GM23338 (cell line): Measurements from ENCODE around the gene AHCYL1.

Experiments
- CTCF ChIP-seq, 2 experiments: fragments of 200-600 bp in 1 of 2; sonication (generic) in 1 of 2; conservative IDR thresholded peaks; 2 replicates each; pipeline versions ENCODE4 v1.5.1 to v1.6.1; 2016 to 2017; ENCODE audit warnings: antibody characterized with exemption in 2 of 2, low read depth in 2 of 2, mild to moderate bottlenecking in 2 of 2, moderate library complexity in 1 of 2
- EZH2 ChIP-seq: fragments of 200-600 bp; sonication (generic); IDR thresholded peaks from one replicate; pipeline ENCODE4 v1.8.0; 2017; ENCODE audit warnings: antibody characterized with exemption, mild to moderate bottlenecking, low read depth; ENCODE audit not compliant: unreplicated experiment
- JUNB ChIP-seq: IDR thresholded peaks from one replicate; pipeline ENCODE4 v1.6.1; 2016; ENCODE audit warnings: antibody characterized with exemption; ENCODE audit not compliant: unreplicated experiment
- POLR2AphosphoS5 ChIP-seq: IDR thresholded peaks from 2 replicates; pipeline ENCODE4 v1.6.1; 2016; ENCODE audit warnings: antibody characterized with exemption, low read depth

- no peak for TF ChIP-seq EZH2
- no peak for TF ChIP-seq JUNB
- no peak for TF ChIP-seq POLR2AphosphoS5
- no peak for TF ChIP-seq CTCF (conservative IDR thresholded peaks at IDR 0.05; ENCODE audit: low read depth in 2 of 2)
Observed at GRCh38 chr1:109975718-109976117, 8.8 kb upstream of the AHCYL1 start.
